RPMI7951 (cell line): ENCODE measurements around the gene GALR3. TPM values are rescaled to one million over a fixed set of nuclear protein-coding genes. Genes with fewer than 3 reads are reported as not detected.

Source experiments
- DNase-seq: peaks from one replicate; pipeline ENCODE4 v3.0.0-alpha.2; 2012; ENCODE audit warnings: low read depth
- total RNA-seq: library from RNA; depleted of rRNA; stranded (reverse); fragments of >200 nt; shearing (Covaris generic); gene quantifications from 2 replicates; pipeline ENCODE4 v1.2.3, GENCODE V29; 2014; rRNA removed

GALR3 gene
- total RNA-seq, 1 experiment from 2014 or later = not detected

DNA sequence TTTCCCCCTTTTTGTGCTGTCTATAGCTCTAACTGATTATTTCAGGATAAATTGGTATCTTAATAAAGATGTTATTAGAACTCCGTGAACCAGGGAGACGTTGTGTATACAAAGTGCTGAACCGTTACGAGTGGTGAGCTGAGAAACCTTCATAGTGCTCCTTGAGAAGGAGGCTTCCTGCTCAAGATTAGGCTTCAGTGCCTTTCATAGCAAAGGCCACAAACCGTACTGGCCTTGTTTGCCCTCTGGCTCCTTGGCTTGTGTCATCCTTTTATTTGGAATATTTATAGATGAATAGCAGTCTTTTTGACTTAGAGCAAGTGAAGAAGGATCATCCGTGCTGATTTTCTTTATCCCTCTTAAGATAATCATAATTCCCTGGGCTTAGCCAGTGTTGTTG lies 42.3 kb downstream of the GALR3 start:
- no peak for DNase-seq

DNA sequence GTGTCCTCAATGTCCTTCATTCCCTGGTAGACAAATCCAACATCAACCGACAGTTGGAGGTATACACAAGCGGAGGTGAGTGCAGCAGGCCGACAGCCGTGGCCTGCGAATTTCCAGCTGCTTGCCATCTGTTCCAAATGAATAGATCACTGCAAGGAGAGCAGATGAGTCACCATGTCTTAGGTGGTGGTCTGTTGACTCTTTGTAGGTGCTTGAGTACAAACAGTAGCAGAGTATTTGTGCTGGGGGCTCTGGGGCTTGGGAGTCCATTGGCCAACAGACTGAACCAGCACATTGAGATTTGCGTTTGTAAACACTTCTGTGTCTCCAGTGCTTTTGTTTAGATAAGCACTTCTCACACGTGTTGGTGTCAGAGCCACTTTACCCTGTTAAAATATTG lies 47.1 kb downstream of the GALR3 start:
- DNase-seq = peak; percentile 37

Other genes with a start within 250 kb of the GALR3 start
- not detected in 2 replicates for gene LGALS2, start 243.3 kb upstream of the GALR3 start, total RNA-seq
- 29.7 and 31.3 TPM in 2 replicates for gene GGA1, start 214.5 kb upstream of the GALR3 start, total RNA-seq
- gene SH3BP1, start 183.7 kb upstream of the GALR3 start, total RNA-seq = 11.3 and 19.9 TPM in 2 replicates
- gene PDXP, start 164.7 kb upstream of the GALR3 start, total RNA-seq = 14.5 and 16.6 TPM in 2 replicates
- gene LGALS1, start 147.7 kb upstream of the GALR3 start, total RNA-seq = 7,179 and 7,611 TPM in 2 replicates
- 28.8 and 39.6 TPM in 2 replicates for gene NOL12, start 137.0 kb upstream of the GALR3 start, total RNA-seq
- 68.2 and 102 TPM in 2 replicates for gene TRIOBP, start 126.3 kb upstream of the GALR3 start, total RNA-seq
- 15.1 and 24.4 TPM in 2 replicates for gene GCAT, start 15.4 kb upstream of the GALR3 start, total RNA-seq
- gene ANKRD54, start 21.0 kb downstream of the GALR3 start, total RNA-seq = 26.0 and 26.8 TPM in 2 replicates
- 299 and 374 TPM in 2 replicates for gene EIF3L, start 26.0 kb downstream of the GALR3 start, total RNA-seq
- 8.4 and 12.8 TPM in 2 replicates for gene MICALL1, start 82.9 kb downstream of the GALR3 start, total RNA-seq
- 0.12 and 0.29 TPM in 2 replicates for gene C22orf23, start 130.2 kb downstream of the GALR3 start, total RNA-seq
- gene POLR2F, start 130.3 kb downstream of the GALR3 start, total RNA-seq = 107 and 123 TPM in 2 replicates
- gene SOX10, start 161.2 kb downstream of the GALR3 start, total RNA-seq = 3.0 and 3.2 TPM in 2 replicates
- 6.5 and 12.7 TPM in 2 replicates for gene PICK1, start 234.0 kb downstream of the GALR3 start, total RNA-seq